Body of pancreas (tissue), 4 donors: ENCODE measurements around the gene GRIK4. TPM values are rescaled to one million over a fixed set of nuclear protein-coding genes. Genes with fewer than 3 reads are reported as not detected.

ENCODE experiments used
- ATAC-seq: fragments of 150-250 bp; one replicate; pipeline ENCODE4 v1.9.1; 2016
- DNase-seq, 4 donors: peaks; one replicate each; pipeline ENCODE4 v3.0.0-alpha.2; 2019
- H3K27ac ChIP-seq, 4 donors: fragments of 200-600 bp; sonication (generic); 1 replicate in 3 of 4; 2 replicates in 1 of 4; pipeline versions ENCODE4 v1.5.1 to v1.6.1; 2016 to 2019; ENCODE audit warnings: mild to moderate bottlenecking in 1 of 4, mixed read lengths in 1 of 4, moderate library complexity in 1 of 4
- H3K27me3 ChIP-seq, 2 donors: fragments of 200-600 bp; sonication (generic); one replicate each; pipeline ENCODE4 v1.6.0; 2016; ENCODE audit warnings: mild to moderate bottlenecking in 1 of 2
- H3K36me3 ChIP-seq, 2 donors: fragments of 200-600 bp; sonication (generic); replicated peaks in 1 of 2; 2 replicates each; pipeline ENCODE4 v1.5.1; 2016; ENCODE audit warnings: low read depth in 2 of 2; ENCODE audit not compliant: insufficient read depth in 1 of 2
- H3K4me1 ChIP-seq: fragments of 200-600 bp; sonication (generic); one replicate; pipeline ENCODE4 v1.6.0; 2016
- H3K4me3 ChIP-seq, 2 donors: fragments of 200-600 bp; sonication (generic); 1 replicate in 1 of 2; 2 replicates in 1 of 2; pipeline ENCODE4 v1.5.1; 2016 to 2019
- H3K9me3 ChIP-seq, 3 donors: fragments of 200-600 bp; sonication (generic); 1 replicate in 2 of 3; 2 replicates in 1 of 3; pipeline ENCODE4 v1.5.1; 2016
- CTCF ChIP-seq, 7 experiments: fragments of 450-650 bp in 4 of 7; fragments of 200-600 bp in 3 of 7; sonication (generic) in 3 of 7; IDR thresholded peaks; one replicate each; pipeline ENCODE4 v1.5.1; 2016 to 2019; ENCODE audit warnings: antibody characterized with exemption in 7 of 7
- POLR2A ChIP-seq, 3 donors: fragments of 450-650 bp; IDR thresholded peaks; one replicate each; pipeline ENCODE4 v1.6.1; 2016; ENCODE audit warnings: antibody characterized with exemption in 3 of 3, mild to moderate bottlenecking in 2 of 3
- WGBS, 2 donors: methylation state at CpG; one replicate each; pipeline ENCODE4 v1.1.5; 2017; 5-methylcytosine and 5-hydroxymethylcytosine counted together
- intact Hi-C: fragments of 100-400 bp; cut with DNase I; formaldehyde crosslinking; loops from one replicate; pipeline ENCODE4 v1.15.1; 2023
- total RNA-seq, 2 donors: library from RNA; depleted of rRNA; stranded (reverse); fragments of >200 nt; gene quantifications; one replicate each; pipeline ENCODE4 v1.1.0, GENCODE V29; 2016

GRIK4 gene
- total RNA-seq, 2 donors from 2014 or later, result not detected

GRCh38 chr11:120486138-120486537, 25.4 kb upstream of the GRIK4 start:
- ATAC-seq (no peak), DNase-seq (no peak)
- no peaks in the 10 kb centered on the region for H3K4me1 ChIP-seq
- H3K27me3 ChIP-seq, result no peaks in the 10 kb centered on the region
- intact Hi-C loops, result no loop called here
- H3K9me3 ChIP-seq, result no peaks in the 10 kb centered on the region
- peaks cover 0 to 12% of the 10 kb centered on the region in 2 donors for H3K36me3 ChIP-seq
- TF ChIP-seq CTCF (IDR thresholded peaks at IDR 0.05) (no peak), POLR2A (IDR thresholded peaks at IDR 0.05) (no peak)
- H3K27ac ChIP-seq, result no peak overlapping the region
- H3K4me3 ChIP-seq, result no peak overlapping the region
- 94% methylated on average over 5 of the region's 5 CpGs for WGBS, 2 donors

GRCh38 chr11:120489799-120490198, 21.7 kb upstream of the GRIK4 start:
- no peak for TF ChIP-seq POLR2A (IDR thresholded peaks at IDR 0.05)
- no peak for TF ChIP-seq CTCF (IDR thresholded peaks at IDR 0.05)
- no peak for DNase-seq
- Histone ChIP-seq H3K9me3 (no peaks in the 10 kb centered on the region), H3K36me3 (peaks cover 0 to 8% of the 10 kb centered on the region in 2 donors), H3K27me3 (no peaks in the 10 kb centered on the region), H3K4me3 (no peak overlapping the region), H3K27ac (no peak overlapping the region), H3K4me1 (no peaks in the 10 kb centered on the region)
- intact Hi-C loops, result no loop called here
- ATAC-seq, result no peak
- WGBS, 2 donors, result 85 to 88% methylated on average over 1 of the region's 1 CpG

GRCh38 chr11:120492486-120492885, 19.1 kb upstream of the GRIK4 start:
- TF ChIP-seq POLR2A (IDR thresholded peaks at IDR 0.05) (no peak), CTCF (IDR thresholded peaks at IDR 0.05) (no peak)
- WGBS, 2 donors, result 65 to 67% methylated on average over 3 of the region's 3 CpGs
- no peak for ATAC-seq

GRCh38 chr11:120494595-120494994, 17.0 kb upstream of the GRIK4 start:
- TF ChIP-seq POLR2A (IDR thresholded peaks at IDR 0.05), result no peak
- TF ChIP-seq CTCF (IDR thresholded peaks at IDR 0.05), result no peak
- H3K9me3 ChIP-seq, result no peaks in the 10 kb centered on the region
- no peaks in the 10 kb centered on the region for H3K4me1 ChIP-seq
- intact Hi-C loops, result no loop called here
- H3K27ac ChIP-seq, result no peak overlapping the region
- 58 to 60% methylated on average over 2 of the region's 2 CpGs for WGBS, 2 donors
- H3K4me3 ChIP-seq, result no peak overlapping the region
- DNase-seq (no peak), ATAC-seq (no peak)
- H3K36me3 ChIP-seq, result no peaks in the 10 kb centered on the region
- no peaks in the 10 kb centered on the region for H3K27me3 ChIP-seq

More at GRCh38 chr11:120492486-120492885, 19.1 kb upstream of the GRIK4 start:
- no peaks in the 10 kb centered on the region for H3K9me3 ChIP-seq
- H3K36me3 ChIP-seq, result no peaks in the 10 kb centered on the region
- intact Hi-C loops, result no loop called here
- H3K4me3 ChIP-seq, result no peak overlapping the region
- no peak for DNase-seq
- no peaks in the 10 kb centered on the region for H3K27me3 ChIP-seq
- no peaks in the 10 kb centered on the region for H3K4me1 ChIP-seq
- no peak overlapping the region for H3K27ac ChIP-seq

GRCh38 chr11:120499088-120499487, 12.5 kb upstream of the GRIK4 start:
- Histone ChIP-seq H3K4me1 (no peaks in the 10 kb centered on the region), H3K4me3 (no peak overlapping the region), H3K9me3 (no peaks in the 10 kb centered on the region), H3K27me3 (no peaks in the 10 kb centered on the region), H3K27ac (no peak overlapping the region), H3K36me3 (no peaks in the 10 kb centered on the region)
- TF ChIP-seq CTCF (IDR thresholded peaks at IDR 0.05), result no peak
- no peak for TF ChIP-seq POLR2A (IDR thresholded peaks at IDR 0.05)
- ATAC-seq (no peak), DNase-seq (no peak)
- intact Hi-C loops, result no loop called here
- WGBS, 2 donors, result 77 to 83% methylated on average over 8 of the region's 8 CpGs
